Fibroblast of skin of right biceps (primary cell): ENCODE measurements around the gene NFIA.

Experiments
- DNase-seq: peaks from one replicate; pipeline ENCODE4 v3.0.0-alpha.2; 2013

Gene NFIA

DNA sequence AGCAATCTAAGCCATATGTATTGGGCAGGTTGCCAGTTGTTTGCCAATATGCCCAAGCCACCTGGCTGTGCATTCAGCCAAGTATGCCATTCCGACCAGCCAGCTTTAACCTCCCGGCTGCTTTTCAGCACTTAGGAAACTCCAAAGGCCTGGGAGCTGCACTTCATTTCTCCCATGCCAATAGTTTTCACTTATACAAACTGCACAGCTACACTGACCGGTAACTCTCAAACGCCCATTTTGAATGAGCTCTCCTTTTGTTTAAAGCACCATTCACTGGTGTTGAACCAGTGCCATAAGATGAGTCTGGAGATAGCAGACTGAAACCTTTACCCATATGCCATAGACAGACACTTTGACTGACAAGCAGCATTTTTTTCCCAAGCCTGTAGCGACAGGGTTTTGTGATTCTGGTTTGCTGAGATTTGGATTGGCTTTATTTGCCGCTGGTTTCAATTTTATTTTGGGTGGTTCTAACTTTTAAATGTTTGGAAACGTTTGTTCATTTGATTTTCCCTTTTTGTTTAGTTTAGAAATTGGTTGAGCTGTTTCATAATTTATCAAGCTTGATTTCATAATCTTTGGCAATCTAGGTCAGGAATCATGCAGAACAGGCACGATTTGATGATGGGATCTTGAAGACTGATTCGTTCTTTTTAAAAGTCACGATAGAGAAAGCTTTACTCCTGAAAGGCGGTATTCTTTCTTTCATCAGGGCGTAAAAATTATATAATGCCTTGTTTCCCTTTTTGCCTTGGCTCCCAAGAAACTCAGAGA is 144.6 kb downstream of the NFIA start:
- DNase-seq, result no peak

DNA sequence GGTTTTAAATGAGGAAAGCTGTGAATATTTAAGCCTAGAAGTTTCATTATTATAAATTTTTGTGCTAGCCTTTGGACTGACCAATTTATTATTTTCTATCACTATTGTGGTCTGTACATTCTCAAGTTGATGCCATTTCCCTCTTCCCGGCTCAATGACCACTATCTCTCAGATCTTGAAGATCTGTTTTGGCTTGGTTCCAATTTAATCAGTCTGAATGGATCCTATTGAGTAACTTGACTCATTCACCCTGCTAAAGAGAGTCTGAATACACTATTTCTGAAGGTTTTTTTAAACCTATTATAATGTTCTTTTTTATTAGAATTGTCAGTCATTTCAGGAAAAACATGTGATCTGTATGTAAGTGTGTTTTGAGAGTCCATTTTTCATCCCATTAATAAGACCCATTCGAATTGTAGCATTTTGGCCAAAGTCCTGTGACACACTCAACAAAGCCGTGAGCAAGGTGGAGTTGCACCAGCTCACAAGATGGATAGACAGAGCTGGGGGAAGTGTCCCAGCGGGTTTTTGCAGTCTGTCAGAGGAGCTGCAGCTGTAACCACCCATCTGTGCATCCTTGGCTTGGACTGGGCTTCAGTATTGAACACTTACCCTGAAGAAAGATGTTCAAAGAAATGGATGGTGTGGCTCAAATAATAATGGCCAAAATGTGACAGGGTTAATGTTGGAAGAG is 145.6 kb downstream of the NFIA start:
- no peak for DNase-seq

DNA sequence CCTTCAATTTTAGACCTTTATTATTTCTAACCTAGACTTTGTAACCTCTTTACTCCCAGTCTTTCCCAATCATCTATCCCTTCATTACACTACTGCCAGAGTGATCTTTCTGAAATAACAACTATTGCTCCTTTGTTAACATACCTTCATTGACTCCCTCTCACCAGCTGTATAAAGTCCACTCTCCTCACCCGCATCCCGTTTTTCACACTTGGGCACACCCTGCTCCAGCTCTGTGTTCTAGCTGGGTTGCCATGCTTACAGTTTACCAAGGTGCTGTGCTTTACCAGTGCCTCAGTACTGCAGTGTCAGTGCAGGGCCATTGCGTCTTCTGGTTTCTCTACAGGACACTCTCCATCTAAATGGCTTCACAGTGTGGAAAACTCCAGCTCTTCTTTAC is 148.2 kb downstream of the NFIA start:
- DNase-seq, result no peak

DNA sequence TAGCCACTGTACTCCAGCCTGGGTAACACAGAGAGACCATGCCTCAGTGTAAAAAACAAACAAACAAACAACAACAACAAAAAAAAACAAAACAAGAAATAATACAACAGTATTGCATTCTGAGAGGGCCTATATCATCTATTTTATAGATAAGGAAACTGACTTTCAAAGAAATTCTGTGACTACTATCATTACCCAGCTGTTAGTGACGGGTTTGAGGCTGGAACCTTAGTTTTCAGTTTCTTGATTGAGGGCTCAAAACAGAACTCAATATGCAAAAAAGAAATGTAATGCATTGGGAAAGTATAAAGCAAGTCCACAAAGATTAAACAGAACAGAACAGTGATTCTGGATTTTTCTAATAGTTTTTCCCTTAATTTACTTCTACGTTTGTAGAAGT is 149.4 kb downstream of the NFIA start:
- DNase-seq, result no peak

DNA sequence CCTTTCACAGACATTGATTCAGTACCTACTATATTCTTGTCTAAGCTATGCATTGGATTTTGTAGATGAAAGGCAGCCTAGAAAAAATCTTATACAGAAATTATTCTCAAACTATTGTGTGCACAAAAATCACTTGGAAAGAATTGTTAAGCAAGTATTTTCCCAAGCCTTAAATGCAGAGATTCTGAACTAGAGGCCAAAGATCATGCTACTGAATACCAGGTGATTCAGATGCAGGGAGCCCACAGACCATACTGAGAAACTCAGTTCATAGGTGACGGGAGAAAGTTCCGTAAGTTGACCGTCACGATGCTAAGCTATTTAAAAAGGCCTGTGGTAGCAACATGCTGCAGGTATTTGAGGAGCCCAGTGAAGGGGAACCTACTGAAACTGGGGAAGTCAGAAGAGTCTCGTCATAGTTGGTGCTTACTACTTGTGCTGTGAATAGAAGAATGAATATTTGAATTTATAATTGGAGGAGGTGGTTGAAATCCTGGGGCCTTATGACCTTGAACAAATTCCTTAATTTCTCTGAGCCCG is 150.8 kb downstream of the NFIA start:
- no peak for DNase-seq

DNA sequence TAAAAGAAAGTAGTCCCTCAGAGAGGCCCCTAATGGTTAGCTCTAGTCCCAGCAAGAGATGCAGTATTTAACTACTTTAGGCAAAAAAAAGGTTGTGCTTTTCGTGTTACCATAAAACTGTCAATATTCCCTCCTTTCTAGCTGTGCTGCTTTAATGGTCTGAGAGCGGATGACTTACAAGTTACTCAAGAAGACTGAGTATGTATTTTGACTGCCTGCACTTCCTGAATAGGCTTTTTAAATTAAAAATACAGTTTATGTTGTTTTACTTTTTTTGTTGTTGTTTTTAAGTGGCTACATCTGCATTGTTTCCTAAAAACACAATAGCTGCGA is 152.2 kb downstream of the NFIA start:
- no peak for DNase-seq

DNA sequence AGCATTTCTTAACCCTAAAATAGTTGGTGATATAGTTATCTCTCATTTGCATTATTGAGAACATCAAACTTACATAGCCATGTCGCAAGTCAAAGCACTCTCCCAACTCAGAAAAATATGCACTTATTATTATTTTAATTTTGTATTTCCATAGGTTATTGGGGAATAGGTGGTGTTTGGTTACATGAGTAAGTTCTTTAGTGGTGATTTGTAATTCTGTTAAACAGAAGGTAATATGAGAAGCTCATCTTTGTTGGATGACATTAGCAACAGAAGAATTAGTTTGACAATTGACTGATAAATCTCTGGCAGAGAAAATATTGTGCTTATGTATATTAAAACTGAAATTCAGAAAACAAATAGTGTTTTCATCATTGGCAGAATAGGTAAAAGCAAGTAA is 154.8 kb downstream of the NFIA start:
- no peak for DNase-seq

DNA sequence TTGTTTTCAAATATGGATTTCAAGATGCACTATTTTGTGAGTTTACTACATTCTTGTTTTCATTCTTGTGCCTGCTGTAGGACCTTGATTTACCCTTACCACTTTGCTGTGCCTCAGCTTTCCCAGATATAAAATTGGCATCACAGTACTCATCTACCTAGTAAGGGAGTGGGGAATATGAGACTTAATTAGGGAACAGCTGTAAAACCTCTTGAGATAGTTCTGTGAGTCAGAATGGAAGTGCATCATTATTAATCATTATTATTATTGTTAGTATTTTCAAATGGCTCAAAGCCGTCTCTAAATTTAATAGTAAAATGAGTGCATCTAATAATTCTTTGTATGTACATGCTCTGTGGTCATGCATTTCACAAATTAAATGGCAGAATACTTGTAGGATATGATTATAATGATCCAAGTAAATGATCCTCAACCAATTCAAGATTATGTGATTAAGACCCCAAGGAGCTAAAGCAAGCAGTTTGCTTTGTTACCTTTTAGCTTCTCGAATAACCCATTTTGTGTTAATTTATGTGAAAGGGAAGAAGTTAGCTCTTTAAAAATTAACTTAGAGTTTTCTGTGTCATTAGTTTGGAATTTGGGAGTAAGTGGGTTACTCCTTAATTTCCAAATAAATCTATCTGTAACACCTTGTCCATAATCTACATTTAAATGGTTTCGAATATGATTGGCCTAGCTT is 155.4 kb downstream of the NFIA start:
- no peak for DNase-seq

DNA sequence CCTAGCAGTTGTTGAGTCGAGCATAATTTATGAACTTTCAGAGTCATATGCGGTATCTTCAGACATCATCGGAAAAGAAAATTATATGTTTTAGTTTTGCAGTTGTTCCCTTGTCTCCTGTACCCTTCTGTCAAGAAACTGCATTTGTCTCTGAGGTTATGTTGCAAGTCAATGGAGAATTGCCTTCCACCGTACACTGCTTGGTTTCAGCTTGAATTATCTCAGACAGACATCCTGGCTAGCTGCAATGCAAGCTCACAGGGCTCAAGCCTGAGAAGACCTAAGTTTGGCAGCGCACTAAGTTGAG is 156.0 kb downstream of the NFIA start:
- no peak for DNase-seq

DNA sequence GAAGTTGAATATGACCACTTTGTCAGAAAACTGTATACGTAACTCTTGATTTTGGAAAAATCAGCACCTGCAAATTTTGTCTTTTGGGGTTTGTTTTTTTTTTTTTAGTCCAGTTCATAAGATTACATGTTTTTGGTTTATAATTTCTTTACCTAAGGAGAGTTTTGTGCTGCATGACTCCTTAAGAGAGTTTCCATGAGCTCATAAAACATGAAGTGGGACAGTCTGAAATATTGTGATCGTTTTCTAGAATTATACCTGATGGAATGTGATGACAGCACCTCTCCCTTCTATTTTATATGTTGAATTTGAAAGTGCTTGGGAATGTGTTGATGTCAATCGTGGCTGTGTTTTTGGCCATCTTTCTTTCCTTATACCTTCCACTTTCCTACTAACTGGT is 158.5 kb downstream of the NFIA start:
- no peak for DNase-seq

DNA sequence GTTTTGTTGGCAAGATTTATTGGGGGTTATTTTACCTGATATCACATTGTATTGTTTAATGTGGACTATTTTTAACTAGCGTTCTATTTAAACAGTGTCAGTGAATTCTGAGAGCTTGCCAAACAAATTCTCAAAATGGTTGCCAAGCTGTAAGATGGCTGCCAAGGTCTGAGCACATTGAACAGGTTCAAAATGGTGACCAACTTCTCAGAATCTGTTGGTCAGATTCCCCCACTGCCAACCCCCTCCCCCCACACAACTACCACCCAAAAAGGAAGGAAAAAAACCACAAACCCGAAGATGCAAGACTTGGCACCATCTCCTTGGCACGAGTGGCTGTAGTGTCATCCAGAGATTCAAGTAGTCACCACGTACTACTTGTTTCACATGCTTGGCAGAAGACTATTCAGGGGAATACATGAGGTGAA is 159.1 kb downstream of the NFIA start:
- no peak for DNase-seq

DNA sequence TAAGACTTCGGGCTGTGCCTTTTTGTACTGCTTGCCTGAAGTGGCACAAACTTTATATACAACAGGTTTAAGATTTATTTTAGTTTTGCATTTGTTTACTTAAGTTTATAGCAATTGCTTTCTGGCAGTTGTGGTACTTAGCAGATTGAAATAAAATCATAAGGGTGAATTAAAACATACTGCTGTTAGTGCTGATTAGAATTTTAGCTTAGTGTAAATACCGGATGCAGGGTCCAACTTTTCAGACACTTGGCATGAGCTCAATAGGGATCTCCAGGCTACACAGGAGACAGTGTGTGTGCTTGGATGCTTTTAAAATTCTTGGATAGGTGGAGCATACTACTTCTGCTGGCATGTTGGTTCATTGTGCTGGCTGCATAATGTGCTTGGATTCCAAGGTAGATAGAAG is 159.6 kb downstream of the NFIA start:
- no peak for DNase-seq

DNA sequence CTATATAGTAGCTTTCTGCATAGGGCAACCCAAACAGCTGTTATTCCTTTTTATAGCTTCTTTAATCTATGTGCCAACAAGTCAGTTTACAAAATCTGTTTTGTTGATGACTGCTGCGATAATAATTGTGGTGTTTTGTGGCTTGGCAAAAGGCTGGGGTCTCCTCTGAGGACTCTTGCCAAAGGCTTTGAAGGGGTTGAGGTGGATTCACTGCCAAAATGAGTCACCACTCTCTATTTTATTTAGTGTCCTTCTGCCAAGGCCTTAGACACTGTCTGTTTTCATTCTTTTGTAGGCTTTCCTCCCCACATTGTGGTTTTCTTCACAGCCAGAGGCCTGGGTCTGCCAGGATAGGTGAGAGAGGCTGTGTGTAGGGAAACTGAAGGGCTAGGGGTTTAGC is 161.8 kb downstream of the NFIA start:
- DNase-seq, result peak; percentile 77

DNA sequence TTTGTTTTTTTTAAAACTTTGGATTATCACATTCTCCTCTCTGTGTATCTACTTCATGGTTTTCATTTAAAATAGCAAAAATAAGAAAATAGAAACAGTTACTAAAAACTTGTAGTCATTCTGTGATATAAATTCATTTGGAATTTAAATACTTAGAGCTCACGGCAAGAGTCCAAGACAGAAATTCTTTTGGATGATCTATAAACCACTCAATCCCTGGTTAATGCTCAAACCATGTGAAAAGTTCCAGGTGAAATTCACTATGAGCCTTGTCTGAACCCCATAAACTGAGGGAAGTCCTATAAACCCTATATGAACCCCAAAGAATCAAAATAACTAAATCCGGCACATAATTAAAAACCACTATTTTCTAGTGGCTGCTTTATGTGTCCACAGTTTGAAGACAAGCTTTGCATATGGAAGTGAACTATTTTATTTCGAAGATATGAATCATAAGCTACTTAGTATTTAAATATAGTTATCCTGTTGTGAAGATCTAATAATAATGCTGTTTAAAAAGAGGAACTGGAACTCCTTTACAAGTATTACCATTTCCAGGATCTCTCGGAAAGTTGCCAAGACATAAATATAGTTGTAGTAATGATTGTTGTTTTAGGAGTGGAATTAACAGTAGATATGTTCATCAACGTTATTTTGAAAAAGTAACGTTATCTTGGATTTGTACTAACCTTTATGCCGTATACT is 163.5 kb downstream of the NFIA start:
- DNase-seq, result no peak

DNA sequence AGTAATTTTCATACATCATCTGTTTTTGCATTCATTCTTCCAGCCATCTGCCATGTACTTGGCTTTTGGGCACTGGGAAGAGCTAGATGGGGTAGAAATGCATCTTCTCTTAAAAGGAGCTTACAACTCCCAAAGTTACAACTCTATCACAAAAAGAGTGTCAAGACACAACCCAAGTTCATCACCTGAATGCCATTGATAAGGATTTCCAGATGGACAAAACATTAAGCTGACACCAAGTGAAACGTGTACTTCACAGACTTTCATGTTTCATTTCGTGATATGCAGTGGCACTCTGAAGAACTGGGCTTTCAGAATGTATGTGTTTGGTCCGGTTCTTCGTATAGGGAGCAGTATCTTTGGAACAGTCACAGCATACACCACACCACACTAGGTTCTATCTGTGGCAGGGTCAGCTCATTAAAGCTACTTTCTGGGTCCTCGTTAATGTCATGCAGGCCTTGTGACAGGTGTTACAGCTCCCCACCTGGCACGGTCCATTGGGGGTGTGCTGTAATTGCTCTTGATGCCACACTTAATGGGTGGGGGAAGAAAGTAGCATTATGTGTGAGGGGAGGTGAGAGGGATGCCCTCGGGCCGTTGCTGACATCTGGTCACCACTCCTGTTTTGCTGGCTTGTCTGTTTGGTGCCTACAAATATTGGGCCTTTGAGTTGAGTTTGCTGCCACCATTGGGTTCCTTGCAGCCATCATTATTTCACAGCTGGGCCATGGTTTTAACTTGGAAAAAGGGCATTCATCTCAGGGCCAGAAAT is 164.9 kb downstream of the NFIA start:
- DNase-seq, result no peak

DNA sequence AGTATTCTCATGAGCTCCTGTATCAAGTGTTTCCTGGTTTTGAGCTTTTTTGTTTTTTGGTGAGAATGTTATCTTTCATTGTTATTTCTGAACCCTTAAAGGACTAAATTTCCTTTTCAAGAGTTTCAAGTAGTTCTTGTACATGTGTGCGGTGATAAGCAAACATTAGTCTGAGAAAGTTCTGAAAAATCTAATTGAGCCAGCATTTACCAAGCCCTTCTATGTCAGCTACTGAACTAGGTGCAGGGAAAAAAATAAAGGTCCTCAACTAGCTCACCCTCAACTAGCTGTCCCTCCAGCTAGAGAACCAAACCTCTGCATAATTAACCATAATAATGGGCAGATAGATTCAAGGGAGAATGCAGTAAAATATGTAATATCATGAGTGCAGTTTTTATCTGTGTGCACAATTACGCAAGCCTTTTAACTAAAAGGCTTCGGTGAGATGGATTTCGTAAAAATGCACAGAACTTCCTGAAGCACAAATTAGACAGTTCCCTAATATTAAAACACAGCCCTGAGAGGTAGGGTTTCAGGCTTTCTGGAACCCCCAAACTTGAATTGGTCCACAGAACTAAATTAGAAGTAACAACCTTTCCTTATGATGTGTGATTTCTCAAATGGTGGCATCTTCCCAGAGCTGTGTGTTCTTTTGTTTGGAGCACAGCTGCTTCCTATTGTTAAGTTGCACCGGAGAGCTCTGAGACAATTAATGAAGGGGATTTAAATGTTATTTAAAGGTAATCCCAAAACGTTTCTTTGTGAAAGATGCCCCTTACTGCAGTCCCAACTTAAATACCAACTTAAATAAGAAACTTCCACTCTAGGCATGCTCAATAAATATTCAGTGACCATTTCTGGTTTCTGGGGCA is 165.8 kb downstream of the NFIA start:
- no peak for DNase-seq

DNA sequence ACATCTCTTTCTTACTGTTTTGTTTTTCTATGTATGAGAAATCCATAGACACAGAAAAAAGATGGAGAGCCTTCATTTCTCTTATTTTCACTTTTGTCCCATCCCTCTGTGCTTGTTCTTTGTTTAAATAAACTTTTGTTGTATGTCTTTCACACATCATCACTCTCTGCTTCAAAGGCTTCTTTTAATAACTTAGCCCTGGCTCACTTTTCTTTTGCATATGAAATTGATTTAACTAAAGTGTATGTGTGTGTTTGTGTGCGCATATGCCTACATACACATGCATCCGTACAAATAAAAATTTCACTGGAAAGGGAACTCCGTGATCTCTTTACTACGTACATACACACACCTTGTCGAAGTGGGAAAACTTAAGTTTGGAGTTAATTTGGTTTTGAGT is 168.6 kb downstream of the NFIA start:
- no peak for DNase-seq

DNA sequence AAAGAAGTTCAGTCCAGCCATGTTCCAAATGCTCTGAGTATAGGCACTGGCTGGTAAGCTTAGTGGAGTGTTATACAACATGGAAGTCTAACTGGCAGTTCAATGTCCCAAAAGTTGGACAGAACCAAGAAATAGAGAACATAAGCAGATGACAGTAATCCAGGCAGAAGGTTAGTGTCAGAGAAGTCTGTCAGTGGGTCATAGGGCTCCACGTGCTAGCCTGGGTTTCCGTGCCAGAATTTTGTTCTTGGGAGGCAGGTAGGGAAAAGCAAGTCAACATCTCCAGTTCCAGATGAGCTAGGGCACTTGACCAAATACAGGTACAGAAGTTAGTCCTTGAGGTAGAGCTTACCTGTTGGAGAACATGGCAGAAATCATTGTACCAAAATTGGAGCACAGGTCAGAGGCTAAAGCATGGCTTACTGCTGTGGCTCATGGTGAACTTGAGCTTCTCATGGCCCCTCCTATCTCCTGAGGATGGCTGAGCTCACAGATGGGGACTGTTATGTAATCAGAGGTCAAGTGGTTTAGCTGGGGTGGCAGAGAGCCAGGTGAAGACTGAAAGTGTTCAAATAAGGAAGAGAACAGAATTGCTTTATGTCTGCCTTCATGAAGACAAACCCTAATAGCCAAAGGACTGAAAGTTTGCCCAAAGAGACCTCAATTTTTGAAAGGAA is 170.8 kb downstream of the NFIA start:
- peak; percentile 33 for DNase-seq

DNA sequence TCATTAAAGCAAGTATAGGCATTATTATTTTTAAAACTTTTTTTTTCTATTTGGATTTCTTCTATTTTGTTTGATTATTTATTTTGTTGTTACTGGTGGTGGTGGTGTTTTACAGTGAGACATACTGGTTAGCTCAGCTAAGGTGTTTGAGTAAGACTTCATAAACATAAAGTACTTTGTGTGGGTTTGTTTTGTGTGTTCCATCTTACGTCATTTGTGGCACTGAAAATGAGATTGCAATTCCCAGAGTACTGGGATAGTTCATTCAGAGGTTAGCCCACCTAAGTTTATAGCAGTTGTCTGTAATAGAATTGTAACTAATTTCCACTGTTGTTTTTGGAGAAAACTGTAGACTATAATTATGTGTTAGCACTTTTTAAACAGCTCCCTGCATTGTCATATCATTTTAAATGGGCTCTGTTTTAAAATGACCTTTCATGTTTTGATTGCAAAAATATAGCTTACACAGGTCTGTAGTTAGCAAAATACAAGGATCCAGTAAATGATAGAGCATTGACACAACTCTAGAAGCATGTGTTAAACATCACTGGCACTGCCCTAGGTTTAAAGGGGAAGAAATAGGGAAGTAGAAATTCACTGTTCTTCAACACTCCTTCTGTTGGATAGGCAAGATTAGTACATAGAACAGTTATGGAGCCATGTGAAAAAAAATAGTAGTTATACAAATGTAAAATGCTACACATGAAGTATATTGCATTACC is 171.7 kb downstream of the NFIA start:
- DNase-seq, result no peak

DNA sequence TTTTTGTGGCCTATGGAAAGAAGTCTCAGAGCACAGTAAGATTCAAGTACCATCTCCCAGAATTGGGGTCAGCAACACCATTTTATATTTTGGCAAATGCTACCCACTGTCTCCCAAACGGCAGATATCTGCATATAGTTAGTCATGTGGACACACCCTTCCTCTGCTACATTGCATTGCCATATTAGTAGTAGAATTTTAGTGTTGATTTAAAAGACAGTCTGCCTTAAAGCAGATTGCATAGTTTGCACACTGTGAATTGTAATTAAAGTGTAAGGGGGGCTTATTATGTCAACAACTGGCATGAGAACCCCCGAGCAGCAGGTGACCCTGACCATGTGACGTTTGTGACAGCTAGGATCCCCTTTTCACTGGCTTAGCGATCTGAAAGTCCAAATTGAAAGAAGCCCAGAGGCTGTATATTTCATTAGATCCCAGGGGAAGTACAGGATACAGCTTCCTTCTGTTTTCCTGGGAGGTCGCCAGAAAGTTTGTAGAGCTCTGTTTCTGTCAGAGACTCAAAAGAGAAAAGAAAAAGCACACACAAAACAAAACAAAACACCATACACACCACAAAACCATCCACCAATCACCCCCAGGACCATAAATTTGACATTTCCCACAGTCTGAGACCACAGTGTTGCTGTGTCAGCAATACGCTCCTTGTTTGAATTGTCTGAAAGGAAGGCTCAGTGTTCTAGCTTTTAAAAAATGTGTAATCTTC is 172.4 kb downstream of the NFIA start:
- peak; percentile 66 for DNase-seq
